ENCODE data around the gene SMIM30. TPM values are rescaled to one million over a fixed set of nuclear protein-coding genes. Genes with fewer than 3 reads are reported as not detected.
A peak's percentile ranks its signal among the peaks of the same experiment; 100 is the strongest.

Gene SMIM30
- total and polyA plus RNA-seq, 8 donors: 12.4 to 50.8 (median 22.5) TPM

DNA sequence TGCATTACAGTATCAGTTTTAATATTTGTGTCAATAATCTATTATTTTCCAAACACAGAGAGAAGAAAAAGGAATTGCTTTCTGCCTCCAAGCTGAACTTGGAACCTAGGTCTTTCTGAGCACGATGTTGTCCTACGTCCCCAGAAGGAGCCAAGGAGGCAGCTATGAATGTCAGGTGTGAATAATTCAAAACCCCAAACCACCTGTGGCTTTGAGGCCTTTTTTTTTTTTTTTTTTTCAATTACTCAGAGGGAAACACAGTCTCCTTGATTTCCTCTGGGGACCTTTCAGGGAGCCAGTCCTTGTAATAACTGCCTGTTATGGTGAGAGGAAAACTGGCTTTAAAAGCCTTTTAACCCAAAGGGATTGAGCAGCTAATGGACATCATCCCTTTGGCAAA lies 40.0 kb downstream of the SMIM30 start:
- WGBS, 2 donors: 68 to 79% methylated on average over 2 of the region's 2 CpGs
- intact Hi-C loops (cut with DNase I): no loop called here
- no peak for FAIRE-seq
- no peaks in the 10 kb centered on the region for H3K27me3 ChIP-seq
- TF ChIP-seq, protein P1, sequence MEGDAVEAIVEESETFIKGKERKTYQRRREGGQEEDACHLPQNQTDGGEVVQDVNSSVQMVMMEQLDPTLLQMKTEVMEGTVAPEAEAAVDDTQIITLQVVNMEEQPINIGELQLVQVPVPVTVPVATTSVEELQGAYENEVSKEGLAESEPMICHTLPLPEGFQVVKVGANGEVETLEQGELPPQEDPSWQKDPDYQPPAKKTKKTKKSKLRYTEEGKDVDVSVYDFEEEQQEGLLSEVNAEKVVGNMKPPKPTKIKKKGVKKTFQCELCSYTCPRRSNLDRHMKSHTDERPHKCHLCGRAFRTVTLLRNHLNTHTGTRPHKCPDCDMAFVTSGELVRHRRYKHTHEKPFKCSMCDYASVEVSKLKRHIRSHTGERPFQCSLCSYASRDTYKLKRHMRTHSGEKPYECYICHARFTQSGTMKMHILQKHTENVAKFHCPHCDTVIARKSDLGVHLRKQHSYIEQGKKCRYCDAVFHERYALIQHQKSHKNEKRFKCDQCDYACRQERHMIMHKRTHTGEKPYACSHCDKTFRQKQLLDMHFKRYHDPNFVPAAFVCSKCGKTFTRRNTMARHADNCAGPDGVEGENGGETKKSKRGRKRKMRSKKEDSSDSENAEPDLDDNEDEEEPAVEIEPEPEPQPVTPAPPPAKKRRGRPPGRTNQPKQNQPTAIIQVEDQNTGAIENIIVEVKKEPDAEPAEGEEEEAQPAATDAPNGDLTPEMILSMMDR (IDR thresholded peaks at IDR 0.05): no peak
- no peak for DNase-seq
- no peaks in the 10 kb centered on the region for H3K36me3 ChIP-seq
- H3K4me1 ChIP-seq: no peaks in the 10 kb centered on the region
- H3K27ac ChIP-seq: no peak overlapping the region
- H3K4me3 ChIP-seq: no peak overlapping the region
- H3K9me3 ChIP-seq: no peaks in the 10 kb centered on the region
- no peak for ATAC-seq

DNA sequence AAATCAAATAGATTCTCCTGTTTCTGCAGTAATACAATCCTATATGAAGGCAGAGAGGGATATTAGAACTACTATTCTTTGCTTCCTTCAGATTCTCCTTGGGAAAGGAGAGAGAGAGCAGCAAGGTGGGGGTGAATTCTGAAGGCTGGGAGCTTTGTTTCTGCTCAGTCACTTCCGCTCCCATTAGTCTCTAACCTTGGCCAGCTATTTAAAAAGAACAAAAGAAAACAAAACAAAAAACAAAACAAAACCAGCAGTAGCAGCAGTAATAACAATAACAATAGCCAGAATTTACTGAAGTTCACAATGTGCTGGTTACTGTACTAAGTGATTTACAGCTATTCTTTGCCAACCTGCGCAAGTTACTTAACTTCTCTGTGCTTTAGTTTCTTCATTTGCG lies 41.7 kb downstream of the SMIM30 start:
- DNase-seq (no peak), FAIRE-seq (no peak), ATAC-seq (no peak)
- 86 to 95% methylated on average over 3 of the region's 3 CpGs for WGBS, 2 donors
- Histone ChIP-seq H3K9me3 (no peaks in the 10 kb centered on the region), H3K36me3 (no peaks in the 10 kb centered on the region), H3K4me3 (no peak overlapping the region), H3K27ac (no peak overlapping the region), H3K4me1 (no peaks in the 10 kb centered on the region), H3K27me3 (no peaks in the 10 kb centered on the region)
- TF ChIP-seq, protein P1 (IDR thresholded peaks at IDR 0.05): no peak
- intact Hi-C loops (cut with DNase I): no loop called here

DNA sequence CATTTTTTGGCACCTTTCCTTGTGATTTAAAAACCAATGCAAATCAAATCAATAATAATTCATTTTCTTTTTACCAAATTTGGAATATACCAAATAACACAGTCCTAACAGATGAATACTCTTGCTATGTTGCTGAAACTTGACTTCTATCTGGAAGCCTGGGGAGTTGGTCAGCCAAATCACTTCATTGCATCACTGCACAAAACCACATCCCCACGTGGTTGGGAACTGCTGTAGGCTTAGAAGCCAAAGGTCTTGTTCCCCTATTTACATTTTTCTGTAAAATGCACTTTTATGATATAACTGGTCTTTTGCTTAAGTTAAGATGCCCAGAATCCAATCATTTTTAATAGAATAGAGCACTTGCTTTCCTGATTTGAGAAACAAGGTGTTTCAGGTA lies 46.9 kb downstream of the SMIM30 start:
- H3K4me3 ChIP-seq: no peak overlapping the region
- intact Hi-C loops (cut with DNase I): no loop called here
- DNase-seq (peak in 1 of 6 donors; percentile 20), ATAC-seq (peak in 1 of 4 donors; percentile 55), FAIRE-seq (no peak)
- H3K27me3 ChIP-seq: no peaks in the 10 kb centered on the region
- WGBS, 2 donors: 33 to 36% methylated on average over 1 of the region's 1 CpG
- TF ChIP-seq, protein P1 (IDR thresholded peaks at IDR 0.05): no peak
- no peaks in the 10 kb centered on the region for H3K4me1 ChIP-seq
- no peaks in the 10 kb centered on the region for H3K9me3 ChIP-seq
- no peak overlapping the region for H3K27ac ChIP-seq
- no peaks in the 10 kb centered on the region for H3K36me3 ChIP-seq

Other genes starting within 250 kb of the SMIM30 start
- gene GPR85, start 31.7 kb downstream of the SMIM30 start, total RNA-seq: under 1 TPM in 5 of 6 donors, not detected in 1; 0.06 to 0.28 (median 0.23) TPM
- gene GPR85, start 31.7 kb downstream of the SMIM30 start, polyA plus RNA-seq: 1 to 10 TPM in 1 of 2 donors, under 1 TPM in 1; 0.11 to 1.2 TPM

Data from pancreas (tissue), 10 donors.